ENCODE data around the gene SMU1.

Gene SMU1

GRCh38 chr9:33049680-33050361 is 26.7 kb downstream of the SMU1 start:
- DNase-seq: no peak
- intact Hi-C loops (cut with DNase I): no loop called here

- intact Hi-C loops (cut with DNase I): no loop called here
- no peak for DNase-seq
Measured at GRCh38 chr9:33048054-33048465, 28.4 kb downstream of the SMU1 start.

GRCh38 chr9:33046061-33046460 is 30.4 kb downstream of the SMU1 start:
- no peak for DNase-seq
- intact Hi-C loops (cut with DNase I): no loop called here

- intact Hi-C loops (cut with DNase I): no loop called here
- peak in 4 of 10 donors; percentile 17 to 90 (median 63) for DNase-seq
Measured at GRCh38 chr9:33044677-33045282, 31.7 kb downstream of the SMU1 start.

- intact Hi-C loops (cut with DNase I): no loop called here
Measured at GRCh38 chr9:33044162-33044673, 32.3 kb downstream of the SMU1 start.

GRCh38 chr9:33043671-33044070 is 32.8 kb downstream of the SMU1 start:
- intact Hi-C loops (cut with DNase I): loop anchor here (2.0 kb wide), 1 partner anchor 17 kb away; no protein-coding TSS in a partner anchor
- DNase-seq: no peak

More at GRCh38 chr9:33044162-33044673, 32.3 kb downstream of the SMU1 start:
- peak; percentile 54 to 97 (median 81) for DNase-seq

GRCh38 chr9:33042473-33042872 is 34.0 kb downstream of the SMU1 start:
- DNase-seq: no peak
- intact Hi-C loops (cut with DNase I): loop anchor here (2.0 kb wide), 1 partner anchor 16 kb away; no protein-coding TSS in a partner anchor

GRCh38 chr9:33041432-33042188 is 34.9 kb downstream of the SMU1 start:
- DNase-seq: no peak

GRCh38 chr9:33040792-33041431 is 35.6 kb downstream of the SMU1 start:
- intact Hi-C loops (cut with DNase I): no loop called here
- DNase-seq: no peak

More at GRCh38 chr9:33041432-33042188, 34.9 kb downstream of the SMU1 start:
- intact Hi-C loops (cut with DNase I): loop anchor here (2.0 kb wide), 1 partner anchor 15 kb away; no protein-coding TSS in a partner anchor

GRCh38 chr9:33032865-33033264 is 43.6 kb downstream of the SMU1 start:
- DNase-seq: no peak
- intact Hi-C loops (cut with DNase I): no loop called here

GRCh38 chr9:33032292-33032691 is 44.2 kb downstream of the SMU1 start:
- intact Hi-C loops (cut with DNase I): no loop called here
- DNase-seq: no peak

GRCh38 chr9:33030285-33030684 is 46.2 kb downstream of the SMU1 start:
- no peak for DNase-seq
- intact Hi-C loops (cut with DNase I): no loop called here

GRCh38 chr9:33029231-33029786 is 47.2 kb downstream of the SMU1 start:
- intact Hi-C loops (cut with DNase I): loop anchor here (10.0 kb wide), 1 partner anchor 45 kb away; the partner anchor contains the start of gene SMU1
- DNase-seq: no peak

- peak; percentile 37 to 92 (median 52) for DNase-seq
- intact Hi-C loops (cut with DNase I): loop anchor here (2.0 to 10.0 kb wide), 2 partner anchors 17 to 49 kb away; partner anchors contain the start of gene SMU1
Measured at GRCh38 chr9:33025572-33026342, 50.7 kb downstream of the SMU1 start.

- intact Hi-C loops (cut with DNase I): loop anchor here (10.0 kb wide), 1 partner anchor 50 kb away; the partner anchor contains the start of gene SMU1
- peak; percentile 92 to 100 (median 95) for DNase-seq
Measured at GRCh38 chr9:33024966-33025571, 51.4 kb downstream of the SMU1 start, which contains the start of gene DNAJA1. TSS of gene DNAJA1 (plus strand) at chr9:33025273. CDS start at chr9:33026485, 1,212 bp downstream.

- peak in 4 of 10 donors; percentile 15 to 82 (median 18) for DNase-seq
- intact Hi-C loops (cut with DNase I): loop anchor here (10.0 kb wide), 1 partner anchor 50 kb away; the partner anchor contains the start of gene SMU1
Measured at GRCh38 chr9:33024126-33024965, 52.1 kb downstream of the SMU1 start.

- no peak for DNase-seq
- intact Hi-C loops (cut with DNase I): loop anchor here (10.0 kb wide), 1 partner anchor 51 kb away; the partner anchor contains the start of gene SMU1
Measured at GRCh38 chr9:33023661-33024060, 52.8 kb downstream of the SMU1 start.
